Right lobe of liver (tissue), 4 donors: ENCODE data around the gene TMCC3.

Source experiments
- CTCF ChIP-seq, 4 donors: fragments of 200-600 bp in 3 of 4; fragments of 450-650 bp in 1 of 4; IDR thresholded peaks; one replicate each; pipeline versions ENCODE4 v1.5.1 to v1.8.0; 2016 to 2022; ENCODE audit warnings: antibody characterized with exemption in 4 of 4, mild to moderate bottlenecking in 2 of 4
- POLR2A ChIP-seq: fragments of 450-650 bp; IDR thresholded peaks from one replicate; pipeline ENCODE4 v1.6.1; 2017; ENCODE audit warnings: antibody characterized with exemption, mild to moderate bottlenecking
- donor health status: DM: no; HTN: no; CAD: no.
- donor health status: DM: no; HTN: no; CAD: no.
- donor health status: DM: no; HTN: yes; CAD: no.

- TF ChIP-seq CTCF (IDR thresholded peaks at IDR 0.05) (no peak), POLR2A (no peak)
Measured at GRCh38 chr12:94550964-94551363, 99.4 kb downstream of the TMCC3 start.
